ENCODE measurements around the gene NOL4L.

Gene NOL4L

DNA sequence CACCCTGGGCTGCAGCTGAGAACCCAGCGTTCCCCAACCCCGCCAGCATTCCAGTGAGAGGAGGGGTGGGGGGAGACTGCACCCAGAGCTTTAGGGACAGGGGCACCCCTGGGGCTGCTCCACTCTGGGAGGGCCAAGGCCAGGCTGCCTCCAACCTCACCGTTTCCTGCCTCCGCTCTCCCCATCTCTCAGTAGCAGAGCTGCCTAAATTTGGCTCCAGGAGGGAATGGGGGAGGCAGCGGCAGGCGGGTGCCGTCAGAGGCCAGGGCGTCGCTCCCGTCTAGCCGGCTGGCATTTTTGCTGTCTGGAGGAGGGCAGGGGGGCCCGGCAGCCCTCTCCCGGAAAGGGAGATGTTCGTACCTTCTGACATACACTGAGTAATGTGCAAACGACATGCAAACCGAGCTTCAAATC, 46.6 kb downstream of the NOL4L start:
- peak; percentile 72 for DNase-seq

DNA sequence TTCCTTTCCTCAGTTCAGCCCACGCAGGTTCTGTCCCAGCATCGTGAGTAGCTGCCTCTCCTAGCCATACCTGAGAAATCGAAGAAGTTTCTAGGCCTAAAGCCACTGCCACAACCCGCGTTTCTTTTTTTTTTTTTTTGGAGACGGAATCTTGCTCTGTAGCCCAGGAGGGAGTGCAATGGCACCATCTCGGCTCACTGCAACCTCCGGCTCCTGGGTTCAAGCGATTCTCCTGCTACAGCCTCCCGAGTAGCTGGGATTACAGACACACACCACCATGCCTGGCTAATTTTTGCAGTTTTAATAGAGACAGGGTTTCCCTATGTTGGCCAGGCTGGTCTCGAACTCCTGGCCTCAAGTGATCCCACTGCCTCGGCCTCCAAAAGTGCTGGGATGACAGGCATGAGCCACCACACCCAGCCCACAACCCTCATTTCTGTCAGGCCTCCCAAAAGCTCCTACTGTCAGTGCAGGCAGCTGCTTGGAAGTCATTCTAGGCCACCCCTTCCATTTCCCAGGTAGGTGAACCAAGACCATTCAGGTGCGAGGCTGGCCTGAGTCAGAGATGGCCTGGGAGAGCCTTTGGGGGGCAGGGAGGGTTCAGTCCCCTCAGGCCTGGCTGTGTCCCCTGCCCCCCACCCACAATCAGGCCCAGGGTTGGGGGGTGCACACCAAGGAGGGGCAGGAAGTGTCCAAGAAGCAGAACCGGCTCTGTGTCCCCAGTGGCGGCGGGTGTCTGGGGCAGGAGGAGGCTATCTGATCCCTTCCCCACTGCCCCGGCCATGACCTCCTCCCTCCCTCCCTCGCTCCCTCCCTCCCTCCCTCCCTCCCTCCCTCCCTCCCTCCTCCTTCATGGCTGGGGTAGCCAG, 47.2 kb downstream of the NOL4L start:
- DNase-seq, result no peak

GRCh38 chr20:32536851-32537656, 48.1 kb downstream of the NOL4L start:
- peak; percentile 72 for DNase-seq

DNA sequence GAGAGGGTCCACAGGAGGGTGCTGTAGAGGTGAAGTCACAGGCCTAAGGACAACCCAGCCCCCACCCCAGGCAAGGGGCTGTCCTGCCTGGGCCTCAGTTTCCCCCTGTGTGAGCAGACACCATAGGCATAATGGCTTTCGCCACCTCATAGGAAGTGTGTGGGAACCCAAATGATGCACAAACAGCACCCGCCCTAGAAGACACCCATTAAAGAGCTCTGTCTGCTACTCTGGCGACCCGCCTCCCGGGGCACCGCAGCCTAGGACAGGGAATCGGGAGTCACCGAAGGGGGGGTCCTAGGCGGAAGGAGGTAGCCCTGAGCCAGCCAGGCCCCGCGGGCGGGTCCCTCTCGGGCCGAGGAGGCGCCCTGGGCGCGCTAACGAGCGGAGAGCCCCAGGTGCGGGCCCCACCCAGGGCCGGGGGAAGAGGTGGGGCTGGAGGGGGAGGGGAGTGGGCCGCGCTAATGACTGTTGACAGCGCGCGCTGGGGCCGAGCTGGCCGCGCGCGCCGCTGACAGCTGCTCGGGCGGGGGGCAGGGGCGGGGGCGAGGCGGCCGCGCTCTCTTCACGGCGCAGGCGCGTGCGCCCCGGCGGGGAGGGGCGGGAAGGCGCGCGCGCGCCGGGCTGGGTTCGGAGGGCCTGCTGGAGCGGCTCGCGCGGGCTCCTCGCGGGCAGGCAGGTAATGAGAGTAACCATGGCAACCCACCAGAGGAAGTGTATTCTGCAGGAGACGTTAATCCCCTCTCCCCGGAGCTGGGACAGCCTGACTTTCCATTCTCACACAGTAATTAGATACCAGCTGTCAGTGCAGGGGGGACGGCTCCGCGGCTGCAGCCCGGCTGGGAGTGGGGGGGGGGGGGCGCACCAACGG, 48.9 kb downstream of the NOL4L start:
- DNase-seq, result peak; percentile 84

DNA sequence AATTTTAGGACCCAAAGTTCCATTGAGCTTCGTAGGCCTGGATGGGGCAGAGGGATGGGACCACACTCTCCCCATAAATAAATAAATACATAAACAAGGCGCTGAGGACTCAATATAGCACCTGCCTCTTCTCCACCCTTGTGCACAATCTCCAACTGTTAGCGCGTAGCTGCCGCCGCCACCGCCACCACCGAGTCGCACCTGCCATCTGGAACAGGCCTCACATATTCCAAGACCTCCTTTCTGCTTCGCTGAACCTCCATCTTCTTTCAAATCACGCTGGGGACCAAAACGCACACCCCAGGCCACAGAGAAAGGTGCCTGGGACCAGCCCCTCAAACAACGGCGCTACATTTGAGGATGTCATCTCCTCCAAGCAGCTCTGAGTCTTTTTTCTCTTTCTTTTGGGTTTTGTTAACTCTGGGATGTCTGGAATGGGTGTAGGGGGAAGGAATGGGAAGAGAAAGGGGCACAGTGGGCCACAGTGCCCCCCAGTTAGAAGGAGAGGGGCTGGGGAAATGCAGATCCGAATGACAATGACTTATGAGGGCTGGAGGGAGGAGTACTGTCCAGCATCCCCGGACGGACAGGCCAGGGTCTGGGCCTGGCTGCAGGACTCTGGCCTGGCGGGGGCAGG, 49.7 kb downstream of the NOL4L start:
- DNase-seq, result no peak

- no peak for DNase-seq
Observed at GRCh38 chr20:32534661-32535240, 50.4 kb downstream of the NOL4L start.

DNA sequence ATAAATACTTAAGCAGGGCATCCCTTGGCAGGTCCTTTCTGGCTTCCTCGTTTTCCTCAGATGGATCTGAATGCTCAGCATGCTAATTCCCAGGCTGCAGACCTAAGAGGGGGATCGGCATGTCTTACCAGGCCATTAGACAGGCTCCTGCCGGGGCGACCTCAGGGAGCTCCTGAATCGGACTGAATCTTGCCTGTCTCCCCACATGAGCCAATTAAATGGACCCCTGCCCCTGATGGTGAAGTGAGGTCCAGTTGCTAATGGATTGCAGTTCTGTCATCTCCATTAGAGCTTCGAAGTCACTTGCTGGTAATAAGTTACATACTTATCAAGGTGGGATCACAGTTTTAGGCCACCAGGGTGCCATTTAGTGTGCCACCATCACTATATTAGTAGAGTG, 51.4 kb downstream of the NOL4L start:
- DNase-seq, result no peak

DNA sequence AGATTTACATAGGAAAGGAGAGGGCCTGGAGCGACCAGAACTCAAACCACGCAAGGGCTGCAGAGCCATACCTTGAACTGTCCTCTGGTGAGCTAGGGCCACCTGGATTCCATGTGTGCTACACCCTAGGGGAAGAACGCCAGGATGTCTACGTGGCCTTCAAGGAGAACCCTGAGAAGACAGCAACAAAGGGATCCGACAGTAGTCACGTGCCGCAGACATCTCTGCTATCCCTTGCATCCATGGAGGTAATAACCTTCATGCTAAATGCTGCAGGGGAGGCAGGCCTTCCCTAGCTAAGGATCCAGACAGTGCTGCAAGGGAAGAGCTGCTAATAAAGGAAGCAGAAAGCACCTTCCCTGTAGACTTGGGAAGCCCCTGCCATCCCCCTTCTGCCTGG, 52.9 kb downstream of the NOL4L start:
- DNase-seq, result no peak

GRCh38 chr20:32528905-32529670, 56.0 kb downstream of the NOL4L start:
- no peak for DNase-seq

- no peak for DNase-seq
Observed at GRCh38 chr20:32528171-32528891, 56.8 kb downstream of the NOL4L start.

DNA sequence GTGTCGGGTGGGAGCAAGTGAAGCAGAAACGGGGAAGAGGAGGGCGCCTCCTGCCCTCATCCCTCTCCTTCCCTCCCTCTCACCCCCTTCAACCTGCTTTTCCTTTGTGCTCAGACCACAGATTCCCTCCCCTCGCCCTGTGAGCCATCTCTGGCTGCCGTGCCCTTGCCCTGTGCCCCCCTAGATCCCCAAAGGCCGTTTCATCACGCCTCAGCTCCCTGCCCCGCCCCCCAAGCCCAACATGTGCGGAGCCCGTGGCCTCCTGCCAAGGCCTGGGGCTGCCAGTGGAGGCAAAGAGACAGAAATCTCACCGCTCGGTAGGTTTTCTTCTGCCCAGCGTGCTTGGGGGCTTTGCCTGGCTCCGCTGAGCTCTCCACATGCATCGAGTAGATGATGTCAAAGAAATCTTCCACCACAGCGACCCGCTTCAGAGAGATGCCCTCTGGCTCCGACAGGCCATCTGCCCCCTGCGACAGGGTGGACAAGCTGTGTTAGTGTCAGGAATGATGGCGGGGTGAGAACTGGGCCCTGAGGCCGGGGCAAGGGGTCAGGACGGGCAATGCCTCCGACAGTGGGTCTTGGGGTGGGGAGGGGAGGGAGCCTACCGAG, 57.6 kb downstream of the NOL4L start:
- no peak for DNase-seq

- no peak for DNase-seq
Observed at GRCh38 chr20:32527052-32527446, 58.1 kb downstream of the NOL4L start.

DNA sequence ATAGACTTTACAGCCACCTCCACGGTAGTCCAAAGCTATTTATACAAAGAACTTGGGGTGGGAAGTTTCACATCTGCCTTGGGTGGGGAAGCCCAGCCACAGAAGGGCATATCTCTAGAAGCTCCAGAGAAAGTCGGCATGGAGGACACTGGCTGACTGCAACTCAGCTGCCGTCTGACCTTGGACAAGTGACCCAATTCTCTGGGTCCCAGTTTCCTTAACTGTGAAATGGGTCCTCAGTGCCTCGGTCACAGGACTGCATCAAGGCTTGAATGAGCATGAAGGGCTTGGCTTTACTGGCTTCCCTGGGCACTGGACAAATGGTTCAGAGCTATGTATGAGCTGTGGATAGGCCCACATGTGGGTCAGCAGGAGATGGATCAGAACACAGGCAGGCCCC, 58.6 kb downstream of the NOL4L start:
- no peak for DNase-seq

GRCh38 chr20:32526125-32526524, 59.0 kb downstream of the NOL4L start:
- no peak for DNase-seq

DNA sequence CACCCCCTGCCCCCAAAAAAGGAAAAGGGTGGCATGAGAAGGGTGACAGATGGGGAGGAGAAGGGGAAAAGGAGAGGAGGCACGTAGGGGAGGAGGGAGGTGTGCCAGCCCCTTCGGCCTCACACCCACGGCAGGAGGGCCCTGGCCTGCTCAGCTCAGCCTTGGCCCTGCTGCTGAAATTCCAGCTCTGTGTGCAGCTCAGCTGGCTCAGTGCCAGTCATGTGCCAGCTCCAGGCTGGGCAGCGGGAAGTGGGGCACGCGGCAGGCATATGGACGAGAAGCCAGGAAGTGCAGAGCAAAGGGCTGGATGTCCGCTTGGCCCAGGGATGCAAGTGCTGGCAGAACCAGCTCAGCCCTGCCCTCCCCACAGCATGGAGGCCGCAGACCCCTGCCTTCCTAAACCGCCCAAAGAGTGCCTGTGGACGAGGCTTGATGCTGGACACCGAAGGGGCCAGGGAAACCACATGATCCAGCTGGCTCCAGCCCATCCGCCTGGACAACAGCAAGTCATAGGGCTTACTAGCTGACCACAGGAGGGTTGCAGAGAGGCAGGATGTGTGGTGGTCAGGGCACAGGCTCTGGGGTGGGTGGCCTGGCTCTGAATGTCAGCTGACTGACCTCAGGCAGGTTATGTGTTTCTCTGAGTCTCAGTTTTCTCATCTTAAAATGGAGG, 60.2 kb downstream of the NOL4L start:
- DNase-seq, result no peak

GRCh38 chr20:32523613-32524213, 61.4 kb downstream of the NOL4L start:
- no peak for DNase-seq

DNA sequence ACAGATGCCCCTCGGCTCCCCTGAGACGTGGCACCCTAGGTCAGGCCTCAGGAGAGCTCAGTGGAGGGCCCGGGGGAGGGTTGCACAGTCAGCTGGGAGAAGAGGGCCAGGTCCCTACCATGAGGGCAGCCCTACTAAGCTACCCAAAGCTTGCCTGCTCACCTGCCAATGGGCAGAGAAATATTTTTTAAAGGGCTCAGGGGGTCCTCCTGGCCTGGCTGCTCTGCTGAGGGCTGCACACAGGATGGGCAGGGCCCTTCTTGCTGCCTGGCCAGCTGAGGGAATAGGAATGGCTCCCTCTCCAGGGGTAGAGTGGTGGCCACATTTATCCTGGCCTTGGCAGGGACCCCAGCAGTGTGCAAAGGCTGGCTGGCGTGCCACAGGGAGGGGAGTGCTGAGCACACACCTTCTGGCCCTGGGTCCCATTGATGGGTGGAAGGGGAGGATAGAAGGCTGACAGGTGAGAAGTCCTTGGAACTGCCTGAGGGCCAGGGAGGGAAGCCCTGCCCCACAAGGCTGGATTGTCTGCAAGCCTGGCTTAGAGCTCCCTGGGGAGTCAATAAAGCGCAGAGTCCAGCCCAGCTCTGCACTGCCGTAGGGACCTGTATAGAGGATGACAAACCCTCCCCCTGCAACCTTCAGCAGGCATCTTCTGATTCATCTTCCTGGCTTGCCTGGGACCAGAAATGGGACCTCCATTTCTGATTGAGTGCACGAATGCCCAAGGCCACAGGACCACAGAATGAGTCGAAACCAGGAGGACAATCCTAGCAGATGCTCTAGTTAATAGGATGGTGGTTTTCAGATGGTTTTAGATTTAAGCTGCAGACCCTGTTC, 62.1 kb downstream of the NOL4L start:
- DNase-seq, result no peak

GRCh38 chr20:32522526-32522775, 62.7 kb downstream of the NOL4L start:
- no peak for DNase-seq

All from activated CD8-positive, alpha-beta memory T cell treated with anti-CD3 and anti-CD28 coated beads, Interleukin-2, amount 50 U/mL, for 48 hours (primary cell).